RWPE2 (cell line): Measurements from ENCODE around the gene MAG.

Source experiments
- ATAC-seq: fragments of 200-7000 bp; cut with Tn5 transposase; 3 replicates; pipeline ENCODE4 v1.9.1; 2021; ENCODE audit warnings: low read depth
- DNase-seq: peaks from one replicate; pipeline ENCODE4 v3.0.0-alpha.2; 2020; ENCODE audit warnings: low spot score
- H3K27ac ChIP-seq: fragments of 450-650 bp; 2 replicates; pipeline ENCODE4 v1.5.1; 2017; ENCODE audit warnings: mild to moderate bottlenecking; ENCODE audit not compliant: poor library complexity, severe bottlenecking
- H3K27me3 ChIP-seq: fragments of 250-450 bp; sonication (Bioruptor Pico); 2 replicates; pipeline ENCODE4 v1.5.1; 2021; ENCODE audit warnings: mild to moderate bottlenecking, moderate library complexity; ENCODE audit not compliant: insufficient read depth, poor library complexity, severe bottlenecking
- H3K36me3 ChIP-seq: fragments of 250-450 bp; sonication (Bioruptor Pico); 2 replicates; pipeline ENCODE4 v1.5.1; 2020; ENCODE audit warnings: low read depth, mild to moderate bottlenecking, moderate library complexity
- H3K4me1 ChIP-seq: fragments of 250-450 bp; sonication (Bioruptor Pico); 2 replicates; pipeline ENCODE4 v1.5.1; 2021; ENCODE audit warnings: mild to moderate bottlenecking, moderate library complexity; ENCODE audit not compliant: insufficient read depth, poor library complexity, severe bottlenecking
- H3K4me3 ChIP-seq: fragments of 250-450 bp; sonication (Bioruptor Pico); 2 replicates; pipeline ENCODE4 v1.5.1; 2021; ENCODE audit warnings: mild to moderate bottlenecking, moderate library complexity; ENCODE audit not compliant: severe bottlenecking
- H3K9me3 ChIP-seq: fragments of 250-450 bp; sonication (Bioruptor Pico); 2 replicates; pipeline ENCODE4 v1.5.1; 2021; ENCODE audit warnings: mild to moderate bottlenecking, moderate library complexity; ENCODE audit not compliant: severe bottlenecking
- TF ChIP-seq, protein P1 (sequence below): fragments of 450-650 bp; IDR thresholded peaks from one replicate; pipeline ENCODE4 v1.5.1; 2017; ENCODE audit warnings: mild to moderate bottlenecking, moderate library complexity; ENCODE audit not compliant: poor library complexity, severe bottlenecking

Gene MAG

GRCh38 chr19:35265900-35266519 is 26.0 kb upstream of the MAG start:
- Histone ChIP-seq H3K36me3 (peaks cover 41% of the 10 kb centered on the region), H3K9me3 (no peaks in the 10 kb centered on the region), H3K4me1 (no peaks in the 10 kb centered on the region), H3K27me3 (no peaks in the 10 kb centered on the region), H3K4me3 (no peak overlapping the region), H3K27ac (peak overlapping the region; percentile 90)
- no peak for ATAC-seq
- peak; percentile 40 for DNase-seq
- TF ChIP-seq, protein P1, sequence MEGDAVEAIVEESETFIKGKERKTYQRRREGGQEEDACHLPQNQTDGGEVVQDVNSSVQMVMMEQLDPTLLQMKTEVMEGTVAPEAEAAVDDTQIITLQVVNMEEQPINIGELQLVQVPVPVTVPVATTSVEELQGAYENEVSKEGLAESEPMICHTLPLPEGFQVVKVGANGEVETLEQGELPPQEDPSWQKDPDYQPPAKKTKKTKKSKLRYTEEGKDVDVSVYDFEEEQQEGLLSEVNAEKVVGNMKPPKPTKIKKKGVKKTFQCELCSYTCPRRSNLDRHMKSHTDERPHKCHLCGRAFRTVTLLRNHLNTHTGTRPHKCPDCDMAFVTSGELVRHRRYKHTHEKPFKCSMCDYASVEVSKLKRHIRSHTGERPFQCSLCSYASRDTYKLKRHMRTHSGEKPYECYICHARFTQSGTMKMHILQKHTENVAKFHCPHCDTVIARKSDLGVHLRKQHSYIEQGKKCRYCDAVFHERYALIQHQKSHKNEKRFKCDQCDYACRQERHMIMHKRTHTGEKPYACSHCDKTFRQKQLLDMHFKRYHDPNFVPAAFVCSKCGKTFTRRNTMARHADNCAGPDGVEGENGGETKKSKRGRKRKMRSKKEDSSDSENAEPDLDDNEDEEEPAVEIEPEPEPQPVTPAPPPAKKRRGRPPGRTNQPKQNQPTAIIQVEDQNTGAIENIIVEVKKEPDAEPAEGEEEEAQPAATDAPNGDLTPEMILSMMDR, result no peak

GRCh38 chr19:35266520-35267352 is 25.2 kb upstream of the MAG start:
- TF ChIP-seq, protein P1, result no peak
- DNase-seq (peak; percentile 55), ATAC-seq (peak; percentile 3; the same call in 1 of the 3 replicates)
- Histone ChIP-seq H3K4me1 (no peaks in the 10 kb centered on the region), H3K36me3 (peaks cover 41% of the 10 kb centered on the region), H3K27me3 (no peaks in the 10 kb centered on the region), H3K4me3 (peak overlapping the region; percentile 98), H3K27ac (peak overlapping the region; percentile 90), H3K9me3 (no peaks in the 10 kb centered on the region)

DNA sequence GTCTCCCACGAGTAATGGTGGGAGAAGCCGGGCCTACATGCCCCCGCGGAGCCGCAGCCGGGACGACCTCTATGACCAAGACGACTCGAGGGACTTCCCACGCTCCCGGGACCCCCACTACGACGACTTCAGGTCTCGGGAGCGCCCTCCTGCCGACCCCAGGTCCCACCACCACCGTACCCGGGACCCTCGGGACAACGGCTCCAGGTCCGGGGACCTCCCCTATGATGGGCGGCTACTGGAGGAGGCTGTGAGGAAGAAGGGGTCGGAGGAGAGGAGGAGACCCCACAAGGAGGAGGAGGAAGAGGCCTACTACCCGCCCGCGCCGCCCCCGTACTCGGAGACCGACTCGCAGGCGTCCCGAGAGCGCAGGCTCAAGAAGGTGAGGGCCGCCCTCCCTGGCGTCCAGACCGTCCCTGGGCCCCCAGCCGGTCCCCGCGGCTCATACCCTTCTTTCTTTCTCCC is 24.6 kb upstream of the MAG start:
- ATAC-seq (peak; percentile 9; the same call in 2 of the 3 replicates), DNase-seq (peak; percentile 63)
- Histone ChIP-seq H3K27me3 (no peaks in the 10 kb centered on the region), H3K36me3 (peaks cover 41% of the 10 kb centered on the region), H3K27ac (peak overlapping the region; percentile 90), H3K4me1 (no peaks in the 10 kb centered on the region), H3K9me3 (no peaks in the 10 kb centered on the region), H3K4me3 (peak overlapping the region; percentile 98)
- TF ChIP-seq, protein P1, result no peak

GRCh38 chr19:35267818-35268535 is 24.0 kb upstream of the MAG start:
- TF ChIP-seq, protein P1, result no peak
- H3K4me1 ChIP-seq, result no peaks in the 10 kb centered on the region
- H3K4me3 ChIP-seq, result peak overlapping the region; percentile 98
- H3K36me3 ChIP-seq, result peaks cover 35% of the 10 kb centered on the region
- H3K27ac ChIP-seq, result peak overlapping the region; percentile 90
- no peaks in the 10 kb centered on the region for H3K9me3 ChIP-seq
- H3K27me3 ChIP-seq, result no peaks in the 10 kb centered on the region
- DNase-seq (peak; percentile 61), ATAC-seq (no peak; the same call in 1 of the 3 replicates)
